Stimulated activated CD8-positive, alpha-beta memory T cell treated with anti-CD3 and anti-CD28 coated beads, Interleukin-12 subunit alpha, Interleukin-12 subunit beta, amount 100 ng/mL, for 24 hours (primary cell): ENCODE measurements around the gene CDK8.
"Not testable (repeated sequence)": the region's sequence is repeated elsewhere in the genome, so short reads cannot be mapped to it uniquely, and the experiment has no call there.

Experiments
- DNase-seq: peaks from one replicate; pipeline ENCODE4 v3.0.0-alpha.2; 2020; ENCODE audit errors: extremely low read depth

The CDK8 gene

GRCh38 chr13:26253787-26254582 is at the start of gene CDK8:
Gene CDK8, plus strand, starts transcription at chr13:26254129. Its CDS starts 513 bp downstream, at chr13:26254642.
- DNase-seq: peak; percentile 76

DNA sequence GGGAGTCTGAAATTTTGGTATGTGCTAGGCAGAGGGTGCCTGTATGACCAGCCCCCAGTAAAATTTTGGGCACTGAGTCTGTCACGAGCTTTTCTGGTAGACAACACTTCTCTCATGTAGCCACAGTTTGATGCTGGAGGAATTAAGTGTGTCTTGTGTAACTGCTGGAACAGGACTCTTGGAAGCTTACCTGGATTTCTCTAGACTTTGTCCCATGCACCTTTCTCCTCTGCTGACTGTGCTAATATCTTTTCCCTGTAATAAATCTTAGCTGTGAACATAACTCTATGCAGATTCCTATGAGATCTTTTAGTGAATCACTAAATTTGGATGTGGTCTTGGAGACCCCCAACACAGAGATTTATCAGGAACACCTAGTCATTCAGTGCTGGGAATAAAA is 45.6 kb upstream of the CDK8 start:
- no peak for DNase-seq

DNA sequence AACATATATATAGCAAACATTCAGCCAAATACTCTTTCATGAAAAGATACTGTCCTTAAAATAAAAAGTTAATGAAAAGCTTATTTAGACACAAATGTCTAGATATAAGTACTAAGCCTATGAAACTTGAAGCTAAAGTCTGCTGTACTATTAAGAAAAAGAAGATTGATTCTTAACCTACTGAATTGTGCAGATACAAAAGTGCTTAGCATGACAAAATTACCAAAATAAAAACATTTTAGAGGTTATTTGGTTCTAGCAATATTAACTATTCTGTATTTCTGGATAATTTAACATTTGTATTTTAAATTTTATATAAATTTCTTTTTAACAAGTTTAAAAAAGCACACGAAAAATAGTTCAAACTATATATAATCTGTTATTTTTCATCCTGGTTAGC is 40.6 kb upstream of the CDK8 start:
- DNase-seq: no peak

DNA sequence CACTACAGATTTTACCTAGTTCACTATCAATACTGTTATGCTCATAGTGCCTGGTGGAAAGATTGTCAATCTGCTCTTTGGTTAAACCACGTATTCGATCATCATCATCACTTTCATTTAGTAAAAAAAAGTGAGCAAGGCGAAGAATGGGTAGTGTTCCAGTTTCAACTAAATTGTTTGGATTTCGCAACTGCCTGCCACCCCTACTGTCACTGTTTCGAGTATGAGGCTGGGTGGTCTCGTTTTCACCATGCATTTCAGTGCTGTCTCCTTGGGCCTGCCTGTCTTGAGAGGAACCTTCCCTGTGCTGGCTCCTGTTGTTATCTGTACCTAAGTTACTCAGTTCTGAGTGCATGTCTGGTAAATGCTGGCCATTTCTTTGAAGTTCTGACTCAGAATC is 39.9 kb upstream of the CDK8 start:
- DNase-seq: no peak

DNA sequence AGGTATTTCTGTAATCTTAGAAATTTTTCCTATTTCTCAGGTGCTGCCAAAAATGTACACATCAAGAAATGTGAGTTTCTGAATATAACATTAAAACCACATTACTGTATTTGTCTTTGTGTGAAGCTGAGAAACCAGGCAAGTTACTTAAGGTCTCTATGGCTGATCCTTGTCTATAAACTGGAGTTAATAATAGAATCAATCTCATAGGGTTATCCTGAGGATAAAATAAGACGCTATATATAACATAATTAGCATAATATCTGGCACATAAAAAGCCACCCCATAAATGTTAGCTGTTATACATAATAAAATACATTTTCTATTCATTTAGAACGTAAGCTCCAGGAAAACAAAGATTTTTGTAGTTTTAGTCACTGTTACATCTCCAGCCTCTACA is 37.9 kb upstream of the CDK8 start:
- DNase-seq: no peak

DNA sequence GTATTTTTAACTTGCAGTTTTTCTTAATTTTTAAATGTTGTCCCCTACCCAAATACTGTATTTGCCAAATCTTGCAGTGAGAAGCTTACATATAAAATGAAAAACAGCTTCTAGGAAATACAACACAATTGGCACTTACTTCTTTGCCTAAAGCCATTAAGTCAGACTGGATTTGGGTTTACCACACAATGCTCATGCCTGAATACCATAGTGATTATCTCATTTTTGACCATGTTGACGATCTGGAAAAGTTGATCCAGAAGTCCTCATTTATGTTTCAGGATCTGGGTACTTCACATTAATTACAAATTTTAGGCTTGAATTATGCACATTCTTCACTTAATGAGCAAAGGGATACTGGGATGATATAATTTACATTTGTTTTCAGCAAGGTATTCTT is 34.2 kb upstream of the CDK8 start:
- DNase-seq: no peak

DNA sequence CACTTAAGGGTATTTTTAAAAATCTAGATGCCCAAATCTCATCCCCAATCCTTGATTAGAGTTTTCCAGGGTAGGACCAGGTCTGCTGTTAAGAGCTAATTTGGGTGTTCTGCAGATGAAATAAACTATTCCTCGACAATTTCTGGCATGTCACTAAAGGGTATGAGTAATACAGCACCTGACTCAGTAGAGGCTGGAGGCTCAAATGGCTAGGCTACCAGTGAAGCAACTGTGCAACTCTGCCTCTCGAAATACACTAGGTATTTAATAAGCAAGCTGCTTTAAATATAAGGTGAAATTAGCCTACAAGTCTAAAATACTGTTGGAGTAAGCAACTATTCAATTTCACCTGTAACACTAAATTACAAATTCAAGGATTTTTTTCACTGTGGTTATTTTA is 33.4 kb upstream of the CDK8 start:
- DNase-seq: no peak

DNA sequence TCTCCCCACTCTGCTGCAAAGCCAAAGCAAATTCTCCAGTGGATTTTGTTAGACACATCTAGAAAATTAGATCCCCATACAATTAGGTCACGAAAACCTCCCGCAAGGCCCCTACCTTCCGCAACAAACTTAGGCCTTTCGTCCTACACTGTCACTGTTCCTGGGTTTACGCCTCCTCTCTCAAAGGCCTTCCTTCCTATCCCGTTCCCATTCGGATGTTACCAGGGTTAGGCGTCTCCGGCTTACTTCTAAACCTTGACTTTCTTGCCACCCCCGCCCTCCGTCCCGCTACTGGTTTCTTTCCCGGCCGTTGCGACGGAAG is 32.6 kb upstream of the CDK8 start:
- no peak for DNase-seq

- peak; percentile 63 for DNase-seq
Measured at GRCh38 chr13:26221721-26222519, 32.0 kb upstream of the CDK8 start, which contains the start of gene RNF6. Gene RNF6, minus strand, starts transcription at chr13:26222314. Its CDS starts 2,665 bp downstream, at chr13:26219649.

GRCh38 chr13:26222520-26223046 is 31.3 kb upstream of the CDK8 start:
- no peak for DNase-seq

- no peak for DNase-seq
Measured at GRCh38 chr13:26225896-26226617, 27.9 kb upstream of the CDK8 start.

DNA sequence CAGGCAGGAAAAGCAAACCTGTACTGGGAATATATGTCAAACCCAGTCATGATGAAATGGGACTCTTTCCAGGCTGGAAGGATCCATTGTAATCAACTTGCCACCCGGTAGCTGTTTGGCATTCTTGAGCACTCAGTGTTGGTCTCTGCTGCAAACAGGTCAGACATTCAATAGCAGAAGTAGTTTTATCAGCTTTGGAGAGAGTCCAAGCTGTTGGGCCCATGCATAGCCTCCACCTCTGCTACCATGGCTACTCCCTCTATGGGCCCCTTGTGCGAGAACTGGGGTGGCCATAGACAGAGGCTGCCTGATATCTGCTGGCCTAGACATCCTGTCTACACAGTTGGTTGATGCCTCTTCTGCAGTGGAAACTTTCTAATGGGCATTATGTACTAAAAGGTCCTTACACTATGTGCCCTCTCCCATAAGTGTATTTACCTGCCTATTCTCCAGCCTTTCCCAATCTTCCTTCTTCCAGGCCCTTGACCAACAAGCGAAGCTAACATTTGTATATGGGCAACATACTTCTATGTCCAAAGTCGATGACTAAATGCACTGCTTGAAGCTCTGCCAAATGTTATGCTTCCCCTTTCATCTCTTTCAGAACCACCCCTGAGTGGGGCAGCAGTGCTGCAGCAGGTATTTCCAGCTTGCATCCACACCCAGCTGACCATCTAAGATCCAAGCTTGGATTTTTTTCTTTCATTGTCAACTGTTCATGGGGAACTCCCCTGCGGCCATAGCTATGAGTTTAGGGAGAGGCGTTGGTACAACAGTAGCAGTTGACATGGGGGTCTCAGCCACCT is 26.6 kb upstream of the CDK8 start:
- no peak for DNase-seq

GRCh38 chr13:26228096-26228495 is 25.8 kb upstream of the CDK8 start:
- no peak for DNase-seq

DNA sequence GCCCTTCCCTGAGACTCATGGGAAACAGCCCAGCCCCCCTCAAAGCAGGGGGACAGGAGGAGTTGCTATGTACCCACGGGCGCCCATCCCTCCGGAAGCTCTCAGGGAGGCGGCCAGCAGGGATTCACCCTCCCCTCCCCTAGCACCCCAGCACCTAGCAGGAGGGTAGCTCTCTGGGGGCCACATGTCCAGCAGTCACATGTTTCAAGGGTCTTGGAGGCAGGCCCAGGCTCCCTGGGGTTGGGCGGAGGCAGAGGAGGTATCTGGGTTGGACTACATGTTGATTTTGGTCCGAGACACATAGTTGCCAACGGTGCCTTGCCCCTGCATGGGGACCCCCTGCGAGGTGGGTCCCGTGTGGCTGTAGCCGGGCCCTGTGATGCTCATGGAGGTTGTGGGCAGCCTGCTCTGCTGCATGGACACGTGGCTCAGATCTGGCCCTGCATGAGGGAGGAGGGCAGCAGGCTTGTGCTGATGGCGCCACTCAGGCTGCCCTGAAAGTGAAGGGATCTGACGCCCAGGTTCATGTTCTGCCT is 24.8 kb upstream of the CDK8 start:
- DNase-seq: no peak

GRCh38 chr13:26230703-26231102 is 23.2 kb upstream of the CDK8 start:
- DNase-seq: no peak

DNA sequence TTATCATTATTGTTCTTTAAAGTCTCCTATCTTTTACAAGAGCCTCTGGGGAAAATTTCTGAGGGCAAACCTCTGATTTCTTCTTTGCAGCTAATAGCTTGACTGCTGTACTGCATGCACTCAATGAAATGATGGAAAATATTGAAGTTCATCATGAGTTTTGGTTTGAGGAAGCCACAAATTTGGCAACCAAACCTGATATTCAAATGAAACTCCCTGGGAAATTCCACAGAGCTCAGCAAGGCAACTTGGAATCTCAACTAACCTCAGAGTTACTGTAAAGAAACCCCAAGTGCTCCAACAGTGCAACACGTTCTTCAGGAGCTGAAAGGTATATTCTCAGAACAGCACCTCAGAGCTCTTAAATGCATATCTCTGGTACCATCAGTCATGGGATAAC is 17.6 kb upstream of the CDK8 start:
- DNase-seq: no peak

GRCh38 chr13:26246154-26246553 is 7.8 kb upstream of the CDK8 start:
- no peak for DNase-seq

DNA sequence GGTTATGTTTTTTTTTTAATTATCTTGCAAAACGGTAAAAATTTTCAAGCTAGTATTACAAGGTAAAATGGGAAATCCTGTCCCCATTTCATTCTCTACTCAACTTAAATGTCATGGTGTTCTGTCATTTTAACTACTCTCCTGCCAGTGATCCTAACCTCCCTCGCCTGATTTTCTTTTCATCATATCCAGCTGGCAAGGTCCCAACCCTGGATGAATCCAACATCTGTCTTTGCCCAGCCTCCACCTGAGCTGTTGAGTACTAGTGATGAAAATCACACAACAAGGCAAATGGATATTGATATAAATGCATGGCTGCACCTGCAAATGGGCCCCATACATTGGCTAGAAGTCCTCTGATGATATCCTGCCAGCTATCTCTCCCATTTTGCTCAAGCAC is 6.9 kb upstream of the CDK8 start:
- no peak for DNase-seq

- no peak for DNase-seq
Measured at GRCh38 chr13:26247608-26248007, 6.3 kb upstream of the CDK8 start.

DNA sequence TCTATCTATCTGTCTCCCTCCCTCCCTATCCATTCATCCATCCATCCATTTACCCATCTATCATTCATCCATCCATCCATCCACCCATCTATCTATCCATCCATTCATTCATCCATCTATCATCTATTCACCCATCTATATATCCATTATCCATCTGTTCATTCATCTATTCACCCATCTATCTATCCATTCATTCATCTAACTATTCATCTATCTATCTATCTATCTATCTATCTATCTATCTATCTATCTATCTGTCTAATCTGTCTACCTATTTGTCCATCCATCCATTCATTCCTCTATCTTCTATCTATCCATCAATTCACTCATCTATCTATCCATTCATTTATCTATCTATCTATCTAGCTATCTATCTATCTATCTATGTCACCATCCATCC is 4.4 kb upstream of the CDK8 start:
- no peak for DNase-seq

- DNase-seq: not testable (repeated sequence)
Measured at GRCh38 chr13:26252006-26252405, 1.9 kb upstream of the CDK8 start.
